NT2/D1 (cell line): ENCODE measurements around the gene LRRC2.
"Not testable (repeated sequence)": the region's sequence is repeated elsewhere in the genome, so short reads cannot be mapped to it uniquely, and the experiment has no call there.

Source experiments
- SUZ12 ChIP-seq: IDR thresholded peaks from 2 replicates; pipeline ENCODE4 v1.6.1; 2011; ENCODE audit not compliant: insufficient read length, insufficient read depth; ENCODE audit errors: extremely low read depth
- YY1 ChIP-seq: IDR thresholded peaks from 2 replicates; pipeline ENCODE4 v1.6.1; 2011; ENCODE audit not compliant: insufficient read length, insufficient read depth

GRCh38 chr3:46522201-46522600 is 43.9 kb downstream of the LRRC2 start:
- TF ChIP-seq SUZ12, YY1: not testable (repeated sequence)
